Adrenal gland (tissue), 12 donors: ENCODE results near the gene CHD9. TPM values are rescaled to one million over a fixed set of nuclear protein-coding genes. Genes with fewer than 3 reads are reported as not detected.

Experiments
- DNase-seq, 7 donors: peaks; one replicate each; pipeline ENCODE4 v3.0.0-alpha.2; 2019 to 2020
- H3K27ac ChIP-seq, 5 donors: fragments of 200-600 bp; sonication (generic) in 4 of 5; 1 replicate in 3 of 5; 2 replicates in 2 of 5; pipeline versions ENCODE4 v1.5.1 to v1.8.0; 2016 to 2020; ENCODE audit warnings: mild to moderate bottlenecking in 1 of 5
- H3K27me3 ChIP-seq: fragments of 200-600 bp; 2 replicates; pipeline ENCODE4 v1.8.0; 2021
- H3K36me3 ChIP-seq, 2 donors: fragments of 200-600 bp; replicated peaks in 1 of 2; 1 replicate in 1 of 2; 2 replicates in 1 of 2; pipeline versions ENCODE4 v1.5.1 to v1.8.0; 2018 to 2022
- H3K4me1 ChIP-seq, 2 donors: fragments of 200-600 bp; replicated peaks in 1 of 2; 1 replicate in 1 of 2; 2 replicates in 1 of 2; pipeline versions ENCODE4 v1.5.1 to v1.8.0; 2018 to 2021
- H3K4me3 ChIP-seq, 4 donors: fragments of 200-600 bp; sonication (generic) in 3 of 4; one replicate each; pipeline ENCODE4 v1.5.1; 2016 to 2018
- H3K9me3 ChIP-seq, 3 donors: fragments of 200-600 bp; sonication (generic) in 1 of 3; replicated peaks in 1 of 3; 1 replicate in 2 of 3; 2 replicates in 1 of 3; pipeline versions ENCODE4 v1.5.1 to v1.8.0; 2016 to 2021
- POLR2A ChIP-seq, 2 donors: fragments of 450-650 bp; IDR thresholded peaks; one replicate each; pipeline ENCODE4 v1.6.1; 2017; ENCODE audit warnings: antibody characterized with exemption in 2 of 2, mild to moderate bottlenecking in 2 of 2, moderate library complexity in 1 of 2
- WGBS, 4 donors: extraction: QIAGEN DNeasy Blood & Tissue Kit in 2 of 4; methylation state at CpG; one replicate each; pipeline versions ENCODE4 v1.1.5 to v1.1.7; 2013 to 2017; 5-methylcytosine and 5-hydroxymethylcytosine counted together
- intact Hi-C, 2 donors: fragments of 100-400 bp; cut with DNase I; formaldehyde crosslinking; loops; one replicate each; pipeline versions ENCODE4 v1.14.1 to v1.15.0; 2022 to 2023
- polyA plus RNA-seq, 3 donors: library from polyadenylated mRNA; stranded (reverse); fragments of 200-250 nt in 2 of 3; fragments of 350-450 nt in 1 of 3; fragmentation: Illumina TruSeq in 1 of 3; extraction: RNeasy Lipid Tissue Mini Kit (QIAGEN cat#74804) in 1 of 3; gene quantifications; one replicate each; pipeline ENCODE4 v1.2.3, GENCODE V29; 2013 to 2014
- total RNA-seq, 9 donors: library from RNA; depleted of rRNA in 4 of 9; stranded (reverse); fragments of >200 nt in 4 of 9; fragments of 120-200 nt in 1 of 9; fragmentation: NEBNext Ultra II Directional in 1 of 9; extraction: Animal tissue kit (Norgen Biotek cat#: 25700) in 1 of 9; gene quantifications; one replicate each; pipeline versions ENCODE4 v1.1.0 to v1.2.4, GENCODE V29; 2013 to 2023
- TF ChIP-seq, protein P1 (sequence below), 6 experiments: fragments of 450-650 bp in 4 of 6; fragments of 200-600 bp in 2 of 6; sonication (generic) in 1 of 6; IDR thresholded peaks; 1 replicate in 5 of 6; 2 replicates in 1 of 6; pipeline versions ENCODE4 v1.5.1 to v1.8.0; 2016 to 2021; ENCODE audit warnings: antibody characterized with exemption in 6 of 6, mild to moderate bottlenecking in 2 of 6, moderate library complexity in 1 of 6
- donor health status: healthy with polysubstance abuse.
- donor health status: Bipolar disorder and iron deficiency.
- donor health status: DM: yes; HTN: yes; CAD: no.
- donor health status: DM: no; HTN: no; CAD: no.
- donor health status: DM: no; HTN: no; CAD: no.
- donor health status: DM: yes; HTN: yes; CAD: no.

Gene CHD9
- total and polyA plus RNA-seq, 12 donors, result 10.0 to 95.9 (median 54.7) TPM

- intact Hi-C loops, result loop anchor here (5.0 to 10.0 kb wide), 3 partner anchors 33 to 145 kb away; no protein-coding TSS in a partner anchor
- H3K4me1 ChIP-seq, result peaks cover 27 to 58% of the 10 kb centered on the region in 2 donors
- no peak for TF ChIP-seq POLR2A (IDR thresholded peaks at IDR 0.05)
- TF ChIP-seq, protein P1, sequence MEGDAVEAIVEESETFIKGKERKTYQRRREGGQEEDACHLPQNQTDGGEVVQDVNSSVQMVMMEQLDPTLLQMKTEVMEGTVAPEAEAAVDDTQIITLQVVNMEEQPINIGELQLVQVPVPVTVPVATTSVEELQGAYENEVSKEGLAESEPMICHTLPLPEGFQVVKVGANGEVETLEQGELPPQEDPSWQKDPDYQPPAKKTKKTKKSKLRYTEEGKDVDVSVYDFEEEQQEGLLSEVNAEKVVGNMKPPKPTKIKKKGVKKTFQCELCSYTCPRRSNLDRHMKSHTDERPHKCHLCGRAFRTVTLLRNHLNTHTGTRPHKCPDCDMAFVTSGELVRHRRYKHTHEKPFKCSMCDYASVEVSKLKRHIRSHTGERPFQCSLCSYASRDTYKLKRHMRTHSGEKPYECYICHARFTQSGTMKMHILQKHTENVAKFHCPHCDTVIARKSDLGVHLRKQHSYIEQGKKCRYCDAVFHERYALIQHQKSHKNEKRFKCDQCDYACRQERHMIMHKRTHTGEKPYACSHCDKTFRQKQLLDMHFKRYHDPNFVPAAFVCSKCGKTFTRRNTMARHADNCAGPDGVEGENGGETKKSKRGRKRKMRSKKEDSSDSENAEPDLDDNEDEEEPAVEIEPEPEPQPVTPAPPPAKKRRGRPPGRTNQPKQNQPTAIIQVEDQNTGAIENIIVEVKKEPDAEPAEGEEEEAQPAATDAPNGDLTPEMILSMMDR (IDR thresholded peaks at IDR 0.05), result no peak
Measured at GRCh38 chr16:53059672-53060071, 4.9 kb downstream of the CHD9 start.

GRCh38 chr16:53061256-53061655 lies 6.5 kb downstream of the CHD9 start:
- intact Hi-C loops, result no loop called here
- TF ChIP-seq, protein P1 (IDR thresholded peaks at IDR 0.05), result no peak
- TF ChIP-seq POLR2A (IDR thresholded peaks at IDR 0.05), result no peak
- no peaks in the 10 kb centered on the region for H3K27me3 ChIP-seq
- H3K27ac ChIP-seq, result no peak overlapping the region
- peaks cover 36 to 65% of the 10 kb centered on the region in 2 donors for H3K4me1 ChIP-seq
- no peaks in the 10 kb centered on the region for H3K9me3 ChIP-seq
- no peak for DNase-seq
- H3K36me3 ChIP-seq, result no peaks in the 10 kb centered on the region
- H3K4me3 ChIP-seq, result no peak overlapping the region
- WGBS, 4 donors, result 90 to 93% (median 92%) methylated on average over 5 of the region's 5 CpGs

More at GRCh38 chr16:53059672-53060071, 4.9 kb downstream of the CHD9 start:
- Histone ChIP-seq H3K4me3 (no peak overlapping the region), H3K36me3 (no peaks in the 10 kb centered on the region), H3K27me3 (no peaks in the 10 kb centered on the region), H3K9me3 (no peaks in the 10 kb centered on the region), H3K27ac (no peak overlapping the region)
- 95 to 97% (median 95%) methylated on average over 7 of the region's 7 CpGs for WGBS, 4 donors
- DNase-seq, result no peak

GRCh38 chr16:53061701-53062159 lies 6.9 kb downstream of the CHD9 start:
- DNase-seq, result peak in 2 of 7 donors; percentile 35 to 39
- WGBS, 4 donors, result 39 to 61% (median 50%) methylated on average over 3 of the region's 3 CpGs

DNA sequence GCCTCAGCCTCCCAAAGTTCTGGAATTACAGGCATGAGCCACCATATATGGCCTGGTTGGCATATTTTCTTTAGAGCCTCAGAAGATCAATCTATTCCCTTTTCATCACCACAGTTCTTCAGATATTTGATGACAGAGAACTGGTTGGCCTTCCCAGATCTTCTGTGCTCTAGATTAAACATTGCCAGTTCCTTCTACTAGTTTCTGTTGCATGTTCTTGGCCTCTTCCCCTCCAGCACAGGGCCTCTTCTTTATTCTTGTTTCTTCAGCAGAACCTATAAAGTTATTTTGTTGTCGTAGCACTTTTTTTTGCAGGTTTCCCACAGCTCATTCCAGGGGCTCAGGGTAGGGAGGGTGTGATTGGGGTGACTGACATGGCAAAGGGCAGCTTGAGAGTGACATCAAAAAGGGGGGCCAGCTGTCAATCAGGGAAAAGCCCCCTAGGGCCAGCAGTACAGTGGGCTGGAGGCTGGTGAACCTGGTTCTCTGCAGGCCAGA lies 9.3 kb downstream of the CHD9 start:
- WGBS, 4 donors, result 81 to 90% (median 88%) methylated on average over 1 of the region's 1 CpG
- Histone ChIP-seq H3K36me3 (no peaks in the 10 kb centered on the region), H3K4me1 (peaks cover 19 to 41% of the 10 kb centered on the region in 2 donors), H3K27me3 (no peaks in the 10 kb centered on the region), H3K4me3 (no peak overlapping the region), H3K9me3 (no peaks in the 10 kb centered on the region), H3K27ac (peak overlapping the region in 1 of 5 donors; percentile 47)
- no peak for DNase-seq
- intact Hi-C loops, result no loop called here
- TF ChIP-seq POLR2A (IDR thresholded peaks at IDR 0.05), result no peak
- TF ChIP-seq, protein P1 (IDR thresholded peaks at IDR 0.05), result no peak

More at GRCh38 chr16:53061701-53062159, 6.9 kb downstream of the CHD9 start:
- H3K4me1 ChIP-seq, result peaks cover 34 to 64% of the 10 kb centered on the region in 2 donors
- H3K27me3 ChIP-seq, result no peaks in the 10 kb centered on the region
- H3K36me3 ChIP-seq, result no peaks in the 10 kb centered on the region
- intact Hi-C loops, result no loop called here
- no peaks in the 10 kb centered on the region for H3K9me3 ChIP-seq
- H3K4me3 ChIP-seq, result no peak overlapping the region
- H3K27ac ChIP-seq, result peak overlapping the region in 2 of 5 donors; percentile 5 to 15
- TF ChIP-seq, protein P1 (IDR thresholded peaks at IDR 0.05), result no peak
- no peak for TF ChIP-seq POLR2A (IDR thresholded peaks at IDR 0.05)
